HL-60 (cell line): Measurements from ENCODE around the gene FBXL17.

Experiments
- DNase-seq, 2 experiments: peaks; one replicate each; pipeline ENCODE4 v3.0.0-alpha.2; 2010 to 2020; ENCODE audit warnings: low read depth in 1 of 2, low spot score in 1 of 2
- H3K27ac ChIP-seq: fragments of 250-450 bp; sonication (Bioruptor Pico); replicated peaks from 2 replicates; pipeline ENCODE4 v1.5.1; 2020; ENCODE audit warnings: mild to moderate bottlenecking, moderate library complexity
- H3K27me3 ChIP-seq: fragments of 250-450 bp; sonication (Bioruptor Pico); 2 replicates; pipeline ENCODE4 v1.5.1; 2021; ENCODE audit warnings: mild to moderate bottlenecking, moderate library complexity; ENCODE audit not compliant: insufficient read depth, poor library complexity, severe bottlenecking
- H3K4me3 ChIP-seq: replicated peaks from 2 replicates; pipeline ENCODE4 v1.5.1; 2011; ENCODE audit warnings: mild to moderate bottlenecking, control low read depth, low read length; ENCODE audit not compliant: insufficient read depth
- CTCF ChIP-seq: IDR thresholded peaks from one replicate; pipeline ENCODE4 v1.5.1; 2011; ENCODE audit warnings: low read length, control low read depth, inconsistent platforms; ENCODE audit not compliant: insufficient read depth
- GABPA ChIP-seq: IDR thresholded peaks from 2 replicates; pipeline ENCODE4 v1.6.1; 2012; ENCODE audit warnings: low read depth
- POLR2AphosphoS5 ChIP-seq: IDR thresholded peaks from 2 replicates; pipeline ENCODE4 v1.6.1; 2012; ENCODE audit warnings: low read depth
- SPI1 ChIP-seq: IDR thresholded peaks from 2 replicates; pipeline ENCODE4 v1.6.1; 2012; ENCODE audit warnings: low read depth, mild to moderate bottlenecking, borderline replicate concordance
- TF ChIP-seq, protein P1 (sequence below): IDR thresholded peaks from 2 replicates; pipeline ENCODE4 v1.6.1; 2012; ENCODE audit warnings: low read depth; ENCODE audit not compliant: insufficient replicate concordance

The FBXL17 gene

DNA sequence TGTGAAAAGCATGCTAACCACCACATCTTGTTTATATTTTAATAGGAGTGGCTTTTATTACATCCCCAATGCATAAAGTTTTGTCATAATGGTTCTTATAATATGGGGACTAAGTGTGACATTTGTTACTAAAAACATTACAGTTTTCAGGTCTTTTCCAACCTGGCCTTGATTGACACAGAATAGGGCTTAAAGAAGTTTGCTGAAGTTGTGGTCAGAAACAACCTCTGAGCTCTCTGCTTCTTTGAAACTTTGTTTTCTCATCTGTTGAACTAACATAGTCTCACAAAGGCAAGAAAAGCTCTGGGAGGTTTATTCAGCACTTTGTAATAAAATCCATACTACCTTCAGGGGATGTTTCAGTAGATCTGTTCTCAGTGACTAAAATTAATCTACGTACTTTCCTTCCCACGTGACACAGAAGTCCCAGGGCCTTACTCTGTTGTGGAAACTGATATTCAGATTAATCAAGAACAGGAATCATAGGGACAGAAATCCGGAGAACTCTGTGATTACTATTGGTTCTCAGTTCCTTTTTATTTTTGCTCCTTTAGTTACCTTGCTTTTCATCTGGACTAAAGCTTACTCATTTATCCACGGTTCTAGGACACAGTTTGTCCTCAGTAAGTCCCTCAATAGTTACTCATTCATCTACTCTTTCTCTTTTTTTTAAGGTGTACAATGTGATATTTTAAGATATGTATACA lies 422.2 kb downstream of the FBXL17 start:
- H3K4me3 ChIP-seq: no peak overlapping the region
- TF ChIP-seq SPI1: no peak
- TF ChIP-seq POLR2AphosphoS5: no peak
- no peak for TF ChIP-seq GABPA
- TF ChIP-seq CTCF: no peak
- TF ChIP-seq, protein P1, sequence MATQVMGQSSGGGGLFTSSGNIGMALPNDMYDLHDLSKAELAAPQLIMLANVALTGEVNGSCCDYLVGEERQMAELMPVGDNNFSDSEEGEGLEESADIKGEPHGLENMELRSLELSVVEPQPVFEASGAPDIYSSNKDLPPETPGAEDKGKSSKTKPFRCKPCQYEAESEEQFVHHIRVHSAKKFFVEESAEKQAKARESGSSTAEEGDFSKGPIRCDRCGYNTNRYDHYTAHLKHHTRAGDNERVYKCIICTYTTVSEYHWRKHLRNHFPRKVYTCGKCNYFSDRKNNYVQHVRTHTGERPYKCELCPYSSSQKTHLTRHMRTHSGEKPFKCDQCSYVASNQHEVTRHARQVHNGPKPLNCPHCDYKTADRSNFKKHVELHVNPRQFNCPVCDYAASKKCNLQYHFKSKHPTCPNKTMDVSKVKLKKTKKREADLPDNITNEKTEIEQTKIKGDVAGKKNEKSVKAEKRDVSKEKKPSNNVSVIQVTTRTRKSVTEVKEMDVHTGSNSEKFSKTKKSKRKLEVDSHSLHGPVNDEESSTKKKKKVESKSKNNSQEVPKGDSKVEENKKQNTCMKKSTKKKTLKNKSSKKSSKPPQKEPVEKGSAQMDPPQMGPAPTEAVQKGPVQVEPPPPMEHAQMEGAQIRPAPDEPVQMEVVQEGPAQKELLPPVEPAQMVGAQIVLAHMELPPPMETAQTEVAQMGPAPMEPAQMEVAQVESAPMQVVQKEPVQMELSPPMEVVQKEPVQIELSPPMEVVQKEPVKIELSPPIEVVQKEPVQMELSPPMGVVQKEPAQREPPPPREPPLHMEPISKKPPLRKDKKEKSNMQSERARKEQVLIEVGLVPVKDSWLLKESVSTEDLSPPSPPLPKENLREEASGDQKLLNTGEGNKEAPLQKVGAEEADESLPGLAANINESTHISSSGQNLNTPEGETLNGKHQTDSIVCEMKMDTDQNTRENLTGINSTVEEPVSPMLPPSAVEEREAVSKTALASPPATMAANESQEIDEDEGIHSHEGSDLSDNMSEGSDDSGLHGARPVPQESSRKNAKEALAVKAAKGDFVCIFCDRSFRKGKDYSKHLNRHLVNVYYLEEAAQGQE: no peak
- no peaks in the 10 kb centered on the region for H3K27me3 ChIP-seq
- no peak for DNase-seq
- no peak overlapping the region for H3K27ac ChIP-seq

- Histone ChIP-seq H3K27ac (no peak overlapping the region), H3K4me3 (no peak overlapping the region), H3K27me3 (no peaks in the 10 kb centered on the region)
- no peak for DNase-seq
- TF ChIP-seq SPI1: no peak
- TF ChIP-seq POLR2AphosphoS5: no peak
- no peak for TF ChIP-seq CTCF
- TF ChIP-seq GABPA: no peak
- TF ChIP-seq, protein P1: no peak
These were observed 423.0 kb downstream of the FBXL17 start for GRCh38 chr5:107958861-107959260.

DNA sequence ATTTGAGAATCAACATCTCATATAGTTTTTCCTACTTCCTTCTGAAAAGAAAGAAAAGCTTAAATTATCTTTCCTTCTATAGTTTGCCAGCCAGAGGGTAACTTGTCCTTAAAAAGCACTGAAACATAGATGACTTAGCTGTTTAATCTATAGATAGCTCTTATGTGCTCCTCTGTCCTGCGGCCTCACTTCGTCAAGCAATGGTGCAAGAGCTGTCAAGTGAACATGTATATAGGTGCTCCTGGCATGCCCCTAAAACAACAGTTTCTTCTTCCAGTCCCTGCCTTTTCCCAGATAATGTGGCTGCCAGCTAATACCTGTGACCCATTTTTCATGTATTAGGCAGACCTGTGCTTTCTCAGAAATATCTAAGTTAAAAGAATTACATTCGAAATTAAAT lies 423.5 kb downstream of the FBXL17 start:
- no peak overlapping the region for H3K27ac ChIP-seq
- no peak for DNase-seq
- no peaks in the 10 kb centered on the region for H3K27me3 ChIP-seq
- TF ChIP-seq POLR2AphosphoS5 (no peak), CTCF (no peak)
- no peak overlapping the region for H3K4me3 ChIP-seq

GRCh38 chr5:107957051-107957450 lies 424.8 kb downstream of the FBXL17 start:
- Histone ChIP-seq H3K4me3 (no peak overlapping the region), H3K27ac (no peak overlapping the region), H3K27me3 (no peaks in the 10 kb centered on the region)
- TF ChIP-seq CTCF (no peak), SPI1 (no peak), GABPA (no peak), POLR2AphosphoS5 (no peak)
- DNase-seq: no peak
